ENCODE data around the gene FOXO6. TPM values are rescaled to one million over a fixed set of nuclear protein-coding genes. Genes with fewer than 3 reads are reported as not detected.

FOXO6 gene
- total RNA-seq, 1 experiment from 2014 or later: 6.1 TPM

DNA sequence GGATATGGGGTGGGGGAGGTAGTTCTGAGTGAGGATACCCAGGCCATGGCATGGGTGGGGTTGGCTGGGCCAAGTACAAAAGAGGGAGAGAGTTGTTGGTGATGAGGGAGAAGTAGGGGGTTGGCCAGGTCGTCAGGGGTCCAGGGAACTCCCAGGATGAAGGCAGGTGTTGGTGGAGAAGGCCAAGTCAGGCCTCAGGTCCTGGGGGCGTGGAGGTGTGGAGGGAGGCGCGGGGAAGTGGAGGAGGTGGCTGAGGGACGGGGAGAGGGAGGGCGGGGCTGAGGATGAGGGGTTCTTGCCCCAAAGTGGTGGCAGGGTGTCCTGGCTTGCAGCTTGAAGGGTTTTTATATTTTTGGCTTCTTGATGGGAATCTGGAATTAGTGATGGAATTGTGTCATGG, 61.1 kb downstream of the FOXO6 start:
- no peaks in the 10 kb centered on the region for H3K27me3 ChIP-seq (replicated peaks; ENCODE audit: insufficient read depth, low read depth, low read length, poor library complexity)
- H3K36me3 ChIP-seq (ENCODE audit: insufficient read depth, low read length, poor library complexity, severe bottlenecking): no peaks in the 10 kb centered on the region
- ChIA-PET POLR2A (ENCODE audit: low non-redundant PET) (no interaction called here), CTCF (interaction anchor here (1.6 kb wide), 1 partner anchor 140 kb away, joined by 5 read pairs; no protein-coding TSS in a partner anchor)
- no peak overlapping the region for H3K27ac ChIP-seq (ENCODE audit: low read depth, low read length, poor library complexity, severe bottlenecking)
- no peak for TF ChIP-seq EZH2 (IDR thresholded peaks at IDR 0.05; ENCODE audit: borderline replicate concordance, low read depth, low read length, poor library complexity, severe bottlenecking)
- TF ChIP-seq, protein P1, sequence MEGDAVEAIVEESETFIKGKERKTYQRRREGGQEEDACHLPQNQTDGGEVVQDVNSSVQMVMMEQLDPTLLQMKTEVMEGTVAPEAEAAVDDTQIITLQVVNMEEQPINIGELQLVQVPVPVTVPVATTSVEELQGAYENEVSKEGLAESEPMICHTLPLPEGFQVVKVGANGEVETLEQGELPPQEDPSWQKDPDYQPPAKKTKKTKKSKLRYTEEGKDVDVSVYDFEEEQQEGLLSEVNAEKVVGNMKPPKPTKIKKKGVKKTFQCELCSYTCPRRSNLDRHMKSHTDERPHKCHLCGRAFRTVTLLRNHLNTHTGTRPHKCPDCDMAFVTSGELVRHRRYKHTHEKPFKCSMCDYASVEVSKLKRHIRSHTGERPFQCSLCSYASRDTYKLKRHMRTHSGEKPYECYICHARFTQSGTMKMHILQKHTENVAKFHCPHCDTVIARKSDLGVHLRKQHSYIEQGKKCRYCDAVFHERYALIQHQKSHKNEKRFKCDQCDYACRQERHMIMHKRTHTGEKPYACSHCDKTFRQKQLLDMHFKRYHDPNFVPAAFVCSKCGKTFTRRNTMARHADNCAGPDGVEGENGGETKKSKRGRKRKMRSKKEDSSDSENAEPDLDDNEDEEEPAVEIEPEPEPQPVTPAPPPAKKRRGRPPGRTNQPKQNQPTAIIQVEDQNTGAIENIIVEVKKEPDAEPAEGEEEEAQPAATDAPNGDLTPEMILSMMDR (conservative IDR thresholded peaks at IDR 0.05; ENCODE audit: low read depth, low read length): no peak
- no peak for DNase-seq (ENCODE audit: low spot score)
- H3K4me3 ChIP-seq (ENCODE audit: low read depth, low read length, poor library complexity, severe bottlenecking): no peak overlapping the region
- no peaks in the 10 kb centered on the region for H3K9me3 ChIP-seq (ENCODE audit: low read depth, low read length, poor library complexity, severe bottlenecking)
- H3K4me1 ChIP-seq (ENCODE audit: insufficient read depth, low read length, poor library complexity, severe bottlenecking): peaks cover 5% of the 10 kb centered on the region
- intact Hi-C loops (cut with micrococcal nuclease; ENCODE audit: unreplicated experiment): no loop called here
- no TSS peak for BruUV-seq (replicated peaks)

DNA sequence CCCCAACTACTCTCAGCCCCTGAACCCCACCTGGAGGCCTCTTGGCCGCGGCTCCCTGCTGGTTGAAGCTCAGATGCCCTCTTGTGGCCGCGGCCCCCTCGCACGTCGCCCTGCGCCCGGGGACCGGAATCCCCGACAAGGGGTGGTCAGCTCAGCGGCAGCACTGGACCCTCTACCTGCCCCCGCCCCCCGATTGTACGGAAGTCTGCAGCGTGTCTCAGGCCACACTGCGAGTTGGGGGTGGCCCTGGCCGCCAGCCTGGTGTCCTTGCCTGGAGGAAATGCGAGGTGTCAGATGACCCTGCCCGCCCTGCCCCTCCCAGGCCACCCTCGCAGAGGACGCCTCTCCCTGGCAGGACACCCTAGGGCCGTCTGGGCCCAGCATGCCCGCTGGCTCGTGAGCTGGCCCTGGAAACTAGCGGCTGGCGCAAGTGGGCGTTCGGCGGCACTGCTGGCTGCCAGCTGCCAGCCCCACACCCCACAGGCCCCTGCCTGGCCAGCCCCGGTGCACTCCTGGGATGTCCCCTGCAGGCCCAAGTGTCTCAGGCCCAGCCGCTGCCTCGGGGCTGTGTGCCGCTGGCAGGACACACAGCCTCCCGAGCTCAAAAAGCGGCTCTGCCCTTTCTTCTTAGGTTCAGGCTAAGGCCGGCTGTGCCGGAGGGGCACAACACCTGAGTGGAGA, 62.4 kb downstream of the FOXO6 start:
- H3K4me3 ChIP-seq (ENCODE audit: low read depth, low read length, poor library complexity, severe bottlenecking): no peak overlapping the region
- no peaks in the 10 kb centered on the region for H3K36me3 ChIP-seq (ENCODE audit: insufficient read depth, low read length, poor library complexity, severe bottlenecking)
- H3K9me3 ChIP-seq (ENCODE audit: low read depth, low read length, poor library complexity, severe bottlenecking): no peaks in the 10 kb centered on the region
- TF ChIP-seq, protein P1 (conservative IDR thresholded peaks at IDR 0.05; ENCODE audit: low read depth, low read length): no peak
- no peak for TF ChIP-seq EZH2 (IDR thresholded peaks at IDR 0.05; ENCODE audit: borderline replicate concordance, low read depth, low read length, poor library complexity, severe bottlenecking)
- ChIA-PET CTCF (interaction anchor here (1.6 kb wide), 1 partner anchor 141 kb away, joined by 5 read pairs; no protein-coding TSS in a partner anchor), POLR2A (ENCODE audit: low non-redundant PET) (no interaction called here)
- DNase-seq (ENCODE audit: low spot score): no peak
- H3K4me1 ChIP-seq (ENCODE audit: insufficient read depth, low read length, poor library complexity, severe bottlenecking): peaks cover 7% of the 10 kb centered on the region
- BruUV-seq (replicated peaks): no TSS peak
- intact Hi-C loops (cut with micrococcal nuclease; ENCODE audit: unreplicated experiment): no loop called here
- H3K27ac ChIP-seq (ENCODE audit: low read depth, low read length, poor library complexity, severe bottlenecking): no peak overlapping the region
- H3K27me3 ChIP-seq (replicated peaks; ENCODE audit: insufficient read depth, low read depth, low read length, poor library complexity): no peaks in the 10 kb centered on the region

DNA sequence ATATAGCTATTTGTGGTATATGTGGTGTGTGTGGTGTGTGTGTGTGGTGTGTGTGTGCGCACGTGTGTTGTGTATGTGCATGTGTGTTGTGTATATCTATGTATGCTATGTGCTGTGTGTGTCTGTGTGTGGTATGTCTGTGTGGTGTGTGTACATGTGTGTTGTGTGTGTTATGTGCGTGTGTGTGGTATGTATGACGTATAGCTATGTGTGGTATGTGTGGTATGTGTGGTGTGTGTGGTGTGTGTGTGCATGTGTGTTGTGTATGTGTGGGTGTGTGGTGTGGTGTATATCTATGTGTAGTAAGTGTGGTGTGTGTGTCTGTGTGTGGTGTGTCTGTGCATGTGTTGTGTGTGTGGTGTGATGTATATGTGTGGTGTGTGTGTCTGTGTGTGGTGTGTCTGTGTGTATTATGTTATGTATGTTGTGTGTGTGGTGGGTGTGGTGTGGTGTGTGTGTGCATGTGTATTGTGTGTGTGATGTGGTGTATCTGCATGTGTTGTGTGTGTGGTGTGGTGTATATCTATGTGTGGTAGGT, 63.4 kb downstream of the FOXO6 start:
- no peak overlapping the region for H3K4me3 ChIP-seq (ENCODE audit: low read depth, low read length, poor library complexity, severe bottlenecking)
- peaks cover 7% of the 10 kb centered on the region for H3K4me1 ChIP-seq (ENCODE audit: insufficient read depth, low read length, poor library complexity, severe bottlenecking)
- DNase-seq (ENCODE audit: low spot score): no peak
- BruUV-seq (replicated peaks): no TSS peak
- CTCF ChIA-PET: no interaction called here
- H3K9me3 ChIP-seq (ENCODE audit: low read depth, low read length, poor library complexity, severe bottlenecking): no peaks in the 10 kb centered on the region
- no peaks in the 10 kb centered on the region for H3K27me3 ChIP-seq (replicated peaks; ENCODE audit: insufficient read depth, low read depth, low read length, poor library complexity)
- intact Hi-C loops (cut with micrococcal nuclease; ENCODE audit: unreplicated experiment): no loop called here
- TF ChIP-seq, protein P1 (conservative IDR thresholded peaks at IDR 0.05; ENCODE audit: low read depth, low read length): no peak
- no peak for TF ChIP-seq EZH2 (IDR thresholded peaks at IDR 0.05; ENCODE audit: borderline replicate concordance, low read depth, low read length, poor library complexity, severe bottlenecking)
- no peaks in the 10 kb centered on the region for H3K36me3 ChIP-seq (ENCODE audit: insufficient read depth, low read length, poor library complexity, severe bottlenecking)
- POLR2A ChIA-PET (ENCODE audit: low non-redundant PET): no interaction called here
- H3K27ac ChIP-seq (ENCODE audit: low read depth, low read length, poor library complexity, severe bottlenecking): no peak overlapping the region
